ENCODE measurements around the gene MYO15B. TPM values are rescaled to one million over a fixed set of nuclear protein-coding genes. Genes with fewer than 3 reads are reported as not detected.

The MYO15B gene
- total and polyA plus RNA-seq, 2 of the 13 experiments (the other 11 are each of a cell fraction or from before 2014, with no cell fraction given): 2.8 to 8.1 TPM

GRCh38 chr17:75666959-75667790, 79.6 kb downstream of the MYO15B start, which contains the start of the genes RECQL5 and SAP30BP (continued):
- no peak for TF ChIP-seq SNAPC5 (CRISPR knock-in tag; IDR thresholded peaks at IDR 0.05; ENCODE audit: borderline replicate concordance)
- TF ChIP-seq MXI1 (IDR thresholded peaks at IDR 0.05; ENCODE audit: borderline replicate concordance, low read depth, low read length): peak; percentile 91; the same call in 2 of the 3 replicates
- TF ChIP-seq ONECUT2 (CRISPR knock-in tag; IDR thresholded peaks at IDR 0.05): no peak
- TF ChIP-seq MBD4 (IDR thresholded peaks at IDR 0.05; ENCODE audit: borderline replicate concordance, low read length): no peak
- TF ChIP-seq FOXJ3 (CRISPR knock-in tag; IDR thresholded peaks at IDR 0.05; ENCODE audit: borderline replicate concordance): no peak; the same call in 1 of the 2 replicates
- TF ChIP-seq, protein P1, sequence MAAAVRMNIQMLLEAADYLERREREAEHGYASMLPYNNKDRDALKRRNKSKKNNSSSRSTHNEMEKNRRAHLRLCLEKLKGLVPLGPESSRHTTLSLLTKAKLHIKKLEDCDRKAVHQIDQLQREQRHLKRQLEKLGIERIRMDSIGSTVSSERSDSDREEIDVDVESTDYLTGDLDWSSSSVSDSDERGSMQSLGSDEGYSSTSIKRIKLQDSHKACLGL (CRISPR knock-in tag; IDR thresholded peaks at IDR 0.05): peak; percentile 65; the same call in 1 of the 2 replicates
- TF ChIP-seq ZNF354B (CRISPR knock-in tag; IDR thresholded peaks at IDR 0.05): no peak
- TF ChIP-seq MYPOP (CRISPR knock-in tag; IDR thresholded peaks at IDR 0.05): peak; percentile 67
- TF ChIP-seq RERE (CRISPR knock-in tag; IDR thresholded peaks at IDR 0.05; ENCODE audit: low read depth): no peak
- TF ChIP-seq FOXP1 (IDR thresholded peaks at IDR 0.05): no peak
- TF ChIP-seq FOXP1 (CRISPR knock-in tag; IDR thresholded peaks at IDR 0.05): no peak
- TF ChIP-seq ATM (IDR thresholded peaks at IDR 0.05; ENCODE audit: borderline replicate concordance): no peak
- peak; percentile 16 for TF ChIP-seq ZEB1 (IDR thresholded peaks at IDR 0.05; ENCODE audit: insufficient replicate concordance, low read depth)
- TF ChIP-seq RBAK (CRISPR knock-in tag; IDR thresholded peaks at IDR 0.05): no peak
- no peak for TF ChIP-seq PHB2 (IDR thresholded peaks at IDR 0.05; ENCODE audit: partially characterized antibody)
- TF ChIP-seq ZNF607 (CRISPR knock-in tag; IDR thresholded peaks at IDR 0.05; ENCODE audit: borderline replicate concordance): no peak; the same call in 1 of the 2 replicates
- no peak for TF ChIP-seq MAF1 (CRISPR knock-in tag; IDR thresholded peaks at IDR 0.05; ENCODE audit: borderline replicate concordance)
- TF ChIP-seq DR1 (CRISPR knock-in tag; IDR thresholded peaks at IDR 0.05): peak; percentile 78
- no peak for TF ChIP-seq GLMP (CRISPR knock-in tag; IDR thresholded peaks at IDR 0.05; ENCODE audit: borderline replicate concordance)
- TF ChIP-seq, protein P2, sequence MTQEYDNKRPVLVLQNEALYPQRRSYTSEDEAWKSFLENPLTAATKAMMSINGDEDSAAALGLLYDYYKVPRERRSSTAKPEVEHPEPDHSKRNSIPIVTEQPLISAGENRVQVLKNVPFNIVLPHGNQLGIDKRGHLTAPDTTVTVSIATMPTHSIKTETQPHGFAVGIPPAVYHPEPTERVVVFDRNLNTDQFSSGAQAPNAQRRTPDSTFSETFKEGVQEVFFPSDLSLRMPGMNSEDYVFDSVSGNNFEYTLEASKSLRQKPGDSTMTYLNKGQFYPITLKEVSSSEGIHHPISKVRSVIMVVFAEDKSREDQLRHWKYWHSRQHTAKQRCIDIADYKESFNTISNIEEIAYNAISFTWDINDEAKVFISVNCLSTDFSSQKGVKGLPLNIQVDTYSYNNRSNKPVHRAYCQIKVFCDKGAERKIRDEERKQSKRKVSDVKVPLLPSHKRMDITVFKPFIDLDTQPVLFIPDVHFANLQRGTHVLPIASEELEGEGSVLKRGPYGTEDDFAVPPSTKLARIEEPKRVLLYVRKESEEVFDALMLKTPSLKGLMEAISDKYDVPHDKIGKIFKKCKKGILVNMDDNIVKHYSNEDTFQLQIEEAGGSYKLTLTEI (CRISPR knock-in tag; conservative IDR thresholded peaks at IDR 0.05): no peak

Measured in HepG2 (cell line).